ENCODE results near the gene ZNF487.
"Not testable (repeated sequence)": the region's sequence is repeated elsewhere in the genome, so short reads cannot be mapped to it uniquely, and the experiment has no call there.

Gene ZNF487

DNA sequence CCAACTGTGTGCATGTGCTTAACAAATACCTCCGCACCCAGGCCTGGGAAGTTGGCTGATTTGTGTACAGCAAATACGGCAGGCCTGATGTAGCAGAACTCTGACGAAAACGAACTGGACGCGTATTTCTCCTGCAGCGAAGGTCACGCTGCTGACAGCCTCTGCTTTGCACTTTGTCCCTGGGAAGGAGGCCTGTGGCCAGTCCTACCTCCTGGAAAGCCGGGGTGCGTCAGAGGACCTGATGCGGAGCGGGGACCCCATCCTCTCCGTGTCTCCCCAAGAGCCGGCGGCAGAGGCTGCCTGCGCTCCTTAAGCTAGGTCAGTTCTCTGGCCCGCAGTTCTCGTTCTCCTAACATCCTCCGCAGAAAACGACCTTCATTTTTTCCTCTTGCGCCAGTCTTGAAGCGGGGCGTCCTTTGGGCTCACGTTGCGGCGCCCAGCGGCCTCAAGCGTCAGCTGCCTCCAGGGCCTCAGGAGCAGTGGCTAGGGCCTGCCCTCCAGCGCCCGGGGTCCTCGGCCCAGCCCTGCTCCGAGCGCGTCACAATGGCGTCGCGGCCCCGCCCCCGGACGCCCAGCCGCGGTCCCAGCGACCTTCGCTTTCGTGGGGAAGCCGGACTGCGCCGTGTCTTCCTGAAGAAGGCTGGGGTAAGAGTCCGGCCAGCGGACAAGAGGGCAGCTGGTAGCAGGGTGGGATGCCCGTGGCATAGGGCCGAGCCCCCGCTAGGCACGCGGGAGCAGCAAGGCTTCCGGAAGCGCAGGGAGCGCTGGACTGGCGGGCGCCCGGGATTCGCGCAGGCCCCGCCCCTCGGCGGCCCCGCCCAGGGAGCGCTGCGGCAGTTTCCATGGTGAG is at the start of gene ZNF487:
Gene ZNF487 (plus strand): TSS at position 821 of the 850 bp plus-strand sequence. CDS start 38,703 bp downstream, outside the sequence.
- DNase-seq, result peak; percentile 81 to 92 (median 88)

GRCh38 chr10:43387678-43388032 is 49.3 kb upstream of the ZNF487 start:
- no peak for DNase-seq

GRCh38 chr10:43389867-43390266 is 47.0 kb upstream of the ZNF487 start:
- DNase-seq, result no peak

- DNase-seq, result no peak
These were observed 46.6 kb upstream of the ZNF487 start for GRCh38 chr10:43390333-43390732.

GRCh38 chr10:43390759-43391158 is 46.2 kb upstream of the ZNF487 start:
- DNase-seq, result peak in 4 of 6 experiments; percentile 14 to 26 (median 16)

DNA sequence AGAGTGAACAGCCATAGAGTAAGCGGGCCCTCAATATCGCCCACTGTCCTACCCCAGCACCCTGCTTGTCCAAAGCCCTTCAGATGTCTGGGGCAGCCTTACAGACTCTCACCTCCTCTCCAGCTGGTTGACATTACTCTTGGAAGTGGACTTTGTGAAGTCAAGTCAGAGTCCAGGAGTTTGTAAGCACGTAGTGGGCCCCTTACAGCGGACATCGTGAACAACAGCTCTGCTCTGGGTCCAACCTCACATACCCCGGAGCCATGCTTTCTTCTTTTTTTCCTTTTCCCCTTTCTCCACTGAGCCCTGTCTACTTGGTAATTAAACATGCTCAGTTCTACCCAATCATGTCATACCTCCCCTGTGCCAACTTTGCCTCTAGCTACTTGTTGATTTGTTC is 45.4 kb upstream of the ZNF487 start:
- DNase-seq, result no peak

- no peak for DNase-seq
These were observed 44.2 kb upstream of the ZNF487 start for GRCh38 chr10:43392748-43393147.

DNA sequence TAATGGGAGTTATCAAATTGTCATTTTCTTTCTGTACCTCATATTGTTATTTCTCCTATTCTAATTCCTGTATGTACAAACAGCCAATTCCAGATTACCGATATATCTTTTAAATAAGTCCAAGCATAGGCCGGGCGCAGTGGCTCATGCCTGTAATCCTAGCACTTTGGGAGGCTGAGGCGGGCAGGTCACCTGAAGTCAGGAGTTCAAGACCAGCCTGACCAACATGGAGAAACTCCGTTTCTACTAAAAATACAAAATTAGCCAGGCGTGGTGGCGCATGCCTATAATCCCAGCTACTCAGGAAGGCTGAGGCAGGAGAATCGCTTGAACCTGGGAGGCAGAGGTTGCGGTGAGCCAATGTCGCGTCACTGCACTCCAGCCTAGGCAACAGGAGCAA is 43.7 kb upstream of the ZNF487 start:
- not testable (repeated sequence) for DNase-seq

DNA sequence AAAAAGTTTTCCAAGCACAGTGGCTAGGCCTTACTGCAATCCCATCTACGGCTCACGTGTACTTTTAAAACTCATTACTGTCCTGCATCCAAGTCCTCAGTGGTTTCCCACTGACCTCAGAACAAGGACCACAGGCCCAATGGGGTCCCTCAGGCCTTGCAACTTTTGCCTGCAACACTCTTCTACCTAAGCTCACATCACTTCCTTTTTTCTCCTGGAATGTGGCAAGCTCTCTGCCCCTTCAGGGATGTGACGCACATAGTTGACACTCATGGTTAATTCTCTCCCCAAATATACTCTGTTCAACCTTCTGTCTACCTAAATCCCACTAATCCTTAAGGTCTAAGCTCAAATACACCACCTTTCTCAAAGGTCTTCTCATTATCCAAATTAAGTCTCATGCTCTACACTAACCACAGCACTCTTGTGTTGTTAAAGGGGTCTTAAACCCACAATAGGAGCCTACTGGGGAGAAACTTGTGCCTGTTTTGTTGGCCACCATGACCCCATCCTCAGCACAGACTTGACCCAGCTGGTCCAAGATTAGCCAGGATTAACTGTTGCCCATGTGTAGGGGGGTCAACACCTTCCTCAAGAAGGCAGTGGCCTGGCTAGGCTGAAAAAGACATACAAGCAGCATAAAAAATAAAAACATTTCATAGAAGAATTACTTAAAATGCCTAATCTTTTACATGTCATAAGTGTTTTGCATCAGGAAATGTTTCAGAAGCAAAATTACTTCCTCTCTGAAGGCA is 43.1 kb upstream of the ZNF487 start:
- no peak for DNase-seq

GRCh38 chr10:43394868-43395267 is 42.0 kb upstream of the ZNF487 start:
- DNase-seq, result no peak

DNA sequence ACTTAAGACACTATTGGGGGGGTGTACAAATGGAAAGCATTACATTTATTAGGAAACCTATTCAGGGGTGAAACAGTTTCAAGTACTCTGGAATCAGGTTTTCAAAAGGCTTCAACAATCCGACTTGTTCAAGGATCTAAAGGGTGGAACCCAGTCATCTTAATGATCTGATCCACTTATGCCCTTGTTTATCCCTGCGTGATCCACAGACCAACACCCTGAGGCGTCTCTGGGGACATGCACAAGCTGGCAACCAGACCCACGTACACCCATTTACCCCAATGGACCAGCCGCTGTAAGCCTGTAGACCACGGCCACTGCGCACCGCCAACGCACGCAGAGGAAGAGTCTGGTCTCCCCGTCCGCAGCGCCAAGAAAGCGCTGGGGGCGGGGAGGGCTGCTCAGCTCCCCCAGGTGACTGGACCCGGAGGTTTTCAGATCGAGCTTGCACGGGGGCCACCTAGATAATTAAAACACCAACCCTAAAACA is 41.3 kb upstream of the ZNF487 start:
- peak in 4 of 6 experiments; percentile 19 to 39 (median 30) for DNase-seq

- peak; percentile 59 to 68 (median 66) for DNase-seq
These were observed 40.6 kb upstream of the ZNF487 start for GRCh38 chr10:43396061-43396927.

- peak; percentile 55 to 70 (median 64) for DNase-seq
These were observed 39.8 kb upstream of the ZNF487 start for GRCh38 chr10:43396928-43397624.

DNA sequence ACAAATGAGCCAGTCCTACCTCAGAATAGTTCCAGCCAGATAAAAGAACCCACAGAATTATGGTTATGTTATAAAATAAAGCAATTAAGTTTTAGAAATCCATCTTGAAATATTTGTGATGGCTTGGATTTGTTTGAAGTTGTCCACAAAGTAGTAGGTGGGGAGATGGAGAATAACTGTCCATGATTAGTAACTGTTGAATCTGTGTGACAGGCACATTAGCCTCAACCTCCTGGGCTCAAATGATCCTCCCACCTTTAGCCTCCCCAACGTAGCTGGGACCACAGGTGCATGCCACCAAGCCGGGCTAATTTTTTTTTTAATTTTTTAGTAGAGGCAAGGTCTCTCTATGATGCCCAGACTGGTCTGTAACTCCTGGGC is 38.0 kb upstream of the ZNF487 start:
- no peak for DNase-seq

GRCh38 chr10:43399320-43400310 is 37.3 kb upstream of the ZNF487 start:
- DNase-seq, result no peak

- no peak for DNase-seq
These were observed 35.3 kb upstream of the ZNF487 start for GRCh38 chr10:43401627-43402026.

DNA sequence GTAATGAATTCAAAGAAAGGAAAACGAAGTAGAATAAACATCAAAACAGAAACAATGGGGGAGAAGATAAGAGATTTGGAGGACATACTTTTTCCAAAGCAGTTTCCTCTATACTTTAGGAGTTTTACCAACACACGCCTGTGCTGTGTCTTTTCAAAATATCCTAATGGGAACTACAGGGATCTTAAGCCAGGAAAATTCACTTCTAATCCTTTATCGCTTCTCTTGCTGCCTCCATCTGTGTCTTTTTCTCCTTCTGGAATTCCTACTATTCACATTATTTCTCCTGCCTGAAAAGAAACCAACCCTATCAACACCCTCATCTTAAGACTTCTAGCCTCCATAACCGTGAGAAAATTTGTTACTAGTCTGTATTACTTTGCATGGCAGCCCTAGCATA is 34.7 kb upstream of the ZNF487 start:
- DNase-seq, result no peak

- DNase-seq, result no peak
These were observed 33.9 kb upstream of the ZNF487 start for GRCh38 chr10:43402880-43403452.

- no peak for DNase-seq
These were observed 32.8 kb upstream of the ZNF487 start for GRCh38 chr10:43403911-43404703.

DNA sequence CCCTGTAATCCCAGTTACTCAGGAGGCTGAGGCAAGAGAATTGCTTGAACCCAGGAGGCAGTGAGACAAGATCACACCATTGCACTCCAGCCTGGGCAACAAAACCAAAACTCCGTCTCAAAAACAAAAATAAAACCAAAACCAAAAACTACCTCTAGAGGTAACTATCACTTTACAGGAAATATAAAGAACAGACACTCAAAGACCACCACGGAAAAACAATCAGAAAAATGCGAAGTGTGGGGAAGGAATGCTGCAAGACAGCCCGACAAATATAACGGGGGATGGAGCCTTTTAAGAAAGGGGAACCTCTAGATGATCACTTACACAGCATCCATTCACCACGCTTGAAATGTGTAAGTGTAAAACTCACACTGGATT is 32.2 kb upstream of the ZNF487 start:
- DNase-seq, result peak in 1 of 6 experiments; percentile 34
